Spinal cord (tissue), 10 donors: Measurements from ENCODE around the gene ARHGEF28. TPM values are rescaled to one million over a fixed set of nuclear protein-coding genes. Genes with fewer than 3 reads are reported as not detected.

Experiments used
- DNase-seq, 6 donors: peaks; one replicate each; pipeline versions ENCODE4 v3.0.0 to v3.0.0-alpha.2; 2013 to 2015; ENCODE audit warnings: low spot score in 6 of 6, low read depth in 4 of 6
- H3K27ac ChIP-seq: one replicate; pipeline ENCODE4 v1.5.1; 2013; ENCODE audit warnings: low read depth, low read length, control low read depth
- H3K27me3 ChIP-seq: one replicate; pipeline ENCODE4 v1.6.1; 2013; ENCODE audit warnings: low read length; ENCODE audit not compliant: control insufficient read depth, insufficient read depth
- H3K36me3 ChIP-seq: one replicate; pipeline ENCODE4 v1.6.1; 2013; ENCODE audit warnings: low read length; ENCODE audit not compliant: control insufficient read depth, insufficient read depth
- H3K4me1 ChIP-seq: one replicate; pipeline ENCODE4 v1.6.1; 2013; ENCODE audit warnings: low read length; ENCODE audit not compliant: control insufficient read depth, insufficient read depth
- H3K4me3 ChIP-seq: one replicate; pipeline ENCODE4 v1.5.1; 2013; ENCODE audit warnings: low read depth, low read length, control low read depth
- H3K9me3 ChIP-seq: one replicate; pipeline ENCODE4 v1.6.1; 2013; ENCODE audit warnings: low read length; ENCODE audit not compliant: control insufficient read depth, insufficient read depth
- whole genome bisulfite sequencing: methylation state at CpG from one replicate; pipeline ENCODE4 v1.1.5; 2013; ENCODE audit warnings: missing lambda C conversion rate; ENCODE audit not compliant: insufficient coverage; 5-methylcytosine and 5-hydroxymethylcytosine counted together
- polyA plus RNA-seq, 2 donors: library from polyadenylated mRNA; unstranded; fragments of 120-200 nt; gene quantifications; one replicate each; pipeline ENCODE4 v1.2.1, GENCODE V29; 2013; ENCODE audit not compliant: insufficient read length in 2 of 2
- total RNA-seq, 2 donors: library from RNA; depleted of rRNA in 1 of 2; stranded (reverse); fragments of 120-200 nt in 1 of 2; fragments of >200 nt in 1 of 2; gene quantifications; one replicate each; pipeline versions ENCODE4 v1.2.3 to v1.2.4, GENCODE V29; 2013 to 2014
- donor health status: healthy.

ARHGEF28 gene
- total and polyA plus RNA-seq, 4 donors = 13.6 to 25.7 (median 14.3) TPM

DNA sequence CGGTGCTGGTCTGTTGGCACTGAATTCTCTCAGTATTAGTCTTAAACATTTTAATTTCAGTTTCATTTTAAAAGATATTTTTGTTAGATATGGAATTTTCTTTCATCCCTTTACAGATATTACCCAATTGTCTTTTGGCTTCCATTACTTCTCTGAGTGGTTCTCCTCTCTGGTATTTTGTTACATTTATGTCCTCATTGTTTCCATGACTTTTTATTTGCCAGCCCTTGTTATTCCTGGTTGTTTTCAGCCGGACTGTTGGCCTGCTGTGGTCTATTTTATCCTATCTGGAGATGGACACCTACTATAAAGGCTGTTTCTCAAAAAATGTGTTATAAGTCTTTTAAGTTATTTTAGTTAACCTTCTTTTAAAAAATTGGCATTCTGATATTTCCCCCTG, 117.2 kb downstream of the ARHGEF28 start:
- no peak for DNase-seq
- H3K27ac ChIP-seq = no peak overlapping the region
- no peak overlapping the region for H3K4me3 ChIP-seq
- no peaks in the 10 kb centered on the region for H3K9me3 ChIP-seq
- H3K27me3 ChIP-seq = no peaks in the 10 kb centered on the region
- no CpG with 5 or more reads among the region's 2 CpGs for WGBS
- no peaks in the 10 kb centered on the region for H3K4me1 ChIP-seq
- H3K36me3 ChIP-seq = no peaks in the 10 kb centered on the region

GRCh38 chr5:73745836-73746235, 119.8 kb downstream of the ARHGEF28 start:
- no peaks in the 10 kb centered on the region for H3K9me3 ChIP-seq
- no peak overlapping the region for H3K27ac ChIP-seq
- DNase-seq = peak in 1 of 6 donors; percentile 46
- no peak overlapping the region for H3K4me3 ChIP-seq
- WGBS = 100% methylated on average over 1 of the region's 1 CpG
- H3K27me3 ChIP-seq = no peaks in the 10 kb centered on the region
- H3K36me3 ChIP-seq = no peaks in the 10 kb centered on the region
- H3K4me1 ChIP-seq = peaks cover 7% of the 10 kb centered on the region

GRCh38 chr5:73746608-73747007, 120.6 kb downstream of the ARHGEF28 start:
- Histone ChIP-seq H3K9me3 (no peaks in the 10 kb centered on the region), H3K27ac (no peak overlapping the region), H3K4me3 (no peak overlapping the region), H3K36me3 (no peaks in the 10 kb centered on the region), H3K4me1 (peaks cover 7% of the 10 kb centered on the region), H3K27me3 (no peaks in the 10 kb centered on the region)
- DNase-seq = no peak
- no CpG with 5 or more reads among the region's 2 CpGs for WGBS

- no peak for DNase-seq
- WGBS = no CpG with 5 or more reads among the region's 7 CpGs
- Histone ChIP-seq H3K27ac (no peak overlapping the region), H3K4me1 (peaks cover 7% of the 10 kb centered on the region), H3K4me3 (no peak overlapping the region), H3K36me3 (peaks cover 2% of the 10 kb centered on the region), H3K27me3 (no peaks in the 10 kb centered on the region), H3K9me3 (no peaks in the 10 kb centered on the region)
Observed at GRCh38 chr5:73747696-73748380, 121.8 kb downstream of the ARHGEF28 start.

- Histone ChIP-seq H3K36me3 (peaks cover 4% of the 10 kb centered on the region), H3K9me3 (no peaks in the 10 kb centered on the region), H3K4me3 (no peak overlapping the region), H3K27ac (peak overlapping the region; percentile 52), H3K4me1 (peaks cover 7% of the 10 kb centered on the region), H3K27me3 (no peaks in the 10 kb centered on the region)
- 73% methylated on average over 5 of the region's 11 CpGs for WGBS
- peak in 1 of 6 donors; percentile 63 for DNase-seq
Observed at GRCh38 chr5:73748510-73749400, 122.8 kb downstream of the ARHGEF28 start.

- no peak for DNase-seq
- H3K27me3 ChIP-seq = no peaks in the 10 kb centered on the region
- no peaks in the 10 kb centered on the region for H3K9me3 ChIP-seq
- no peak overlapping the region for H3K27ac ChIP-seq
- no peak overlapping the region for H3K4me3 ChIP-seq
- H3K4me1 ChIP-seq = peaks cover 7% of the 10 kb centered on the region
- H3K36me3 ChIP-seq = peaks cover 4% of the 10 kb centered on the region
- 87% methylated on average over 8 of the region's 11 CpGs for WGBS
Observed at GRCh38 chr5:73749485-73750270, 123.7 kb downstream of the ARHGEF28 start.

DNA sequence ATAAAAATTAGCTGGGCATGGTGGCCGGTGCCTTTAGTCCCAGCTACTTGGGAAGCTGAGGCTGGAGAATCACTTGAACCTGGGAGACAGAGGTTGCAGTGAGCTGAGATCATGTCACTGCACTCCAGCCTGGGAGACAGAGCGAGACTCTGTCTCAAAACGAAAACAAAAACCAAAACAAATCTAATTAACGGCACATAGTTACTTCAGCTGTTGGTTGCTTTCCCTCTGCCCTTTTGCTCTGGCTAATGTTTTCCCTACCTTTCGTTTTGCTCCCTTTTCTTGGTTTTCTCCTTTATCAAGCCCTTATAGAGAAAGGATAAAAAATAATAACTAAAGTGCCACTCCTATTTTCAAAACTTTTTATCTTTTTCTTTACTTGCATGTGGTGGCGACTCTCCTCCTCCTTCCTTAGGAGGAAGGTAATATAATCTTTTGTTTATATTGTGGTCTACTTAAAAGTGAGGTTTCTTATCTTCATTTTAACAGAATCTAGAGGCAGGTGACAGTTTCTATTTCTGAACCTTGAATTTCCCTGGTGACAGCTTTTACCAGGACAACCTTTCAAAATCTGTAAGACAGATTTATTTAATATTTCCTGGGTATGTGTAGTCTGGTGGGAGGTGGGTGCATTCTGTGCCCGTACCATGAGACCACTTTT, 125.4 kb downstream of the ARHGEF28 start:
- Histone ChIP-seq H3K4me1 (peaks cover 7% of the 10 kb centered on the region), H3K27me3 (no peaks in the 10 kb centered on the region), H3K27ac (no peak overlapping the region), H3K9me3 (no peaks in the 10 kb centered on the region), H3K36me3 (peaks cover 4% of the 10 kb centered on the region), H3K4me3 (no peak overlapping the region)
- WGBS = 89% methylated on average over 3 of the region's 7 CpGs
- DNase-seq = no peak

DNA sequence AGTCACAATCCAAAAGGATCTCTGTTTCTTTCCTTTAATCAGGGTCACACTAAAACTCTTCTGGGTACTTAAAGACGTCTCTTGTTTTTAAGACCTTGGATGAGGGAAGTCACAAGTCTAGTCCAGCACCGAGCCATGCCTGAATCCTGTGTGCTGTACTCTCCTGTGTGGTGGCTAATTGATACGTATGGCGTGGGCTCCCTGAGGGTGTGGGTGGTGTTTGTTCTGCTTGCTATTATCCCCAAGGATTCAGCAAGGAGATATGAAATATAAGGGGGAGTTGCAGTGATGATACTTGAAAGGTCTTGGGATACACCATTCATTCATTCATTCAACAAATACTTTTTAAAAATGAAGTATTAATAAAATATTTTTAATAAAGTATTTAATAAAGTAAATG, 128.3 kb downstream of the ARHGEF28 start:
- Histone ChIP-seq H3K36me3 (peaks cover 4% of the 10 kb centered on the region), H3K27ac (no peak overlapping the region), H3K4me1 (no peaks in the 10 kb centered on the region), H3K4me3 (no peak overlapping the region), H3K27me3 (no peaks in the 10 kb centered on the region), H3K9me3 (no peaks in the 10 kb centered on the region)
- WGBS = 90% methylated on average over 2 of the region's 4 CpGs
- DNase-seq = no peak

GRCh38 chr5:73757416-73757815, 131.4 kb downstream of the ARHGEF28 start:
- no peak overlapping the region for H3K27ac ChIP-seq
- WGBS = no CpG with 5 or more reads among the region's 1 CpG
- peaks cover 4% of the 10 kb centered on the region for H3K36me3 ChIP-seq
- no peaks in the 10 kb centered on the region for H3K9me3 ChIP-seq
- H3K4me3 ChIP-seq = no peak overlapping the region
- H3K27me3 ChIP-seq = no peaks in the 10 kb centered on the region
- H3K4me1 ChIP-seq = no peaks in the 10 kb centered on the region
- peak in 1 of 6 donors; percentile 53 for DNase-seq
